Sigmoid colon (tissue), 4 donors: Measurements from ENCODE around the gene CLIC3.

Experiments
- CTCF ChIP-seq, 4 experiments: fragments of 450-650 bp in 3 of 4; fragments of 200-600 bp in 1 of 4; IDR thresholded peaks; one replicate each; pipeline ENCODE4 v1.5.1; 2016 to 2019; ENCODE audit warnings: antibody characterized with exemption in 4 of 4, mild to moderate bottlenecking in 3 of 4, moderate library complexity in 2 of 4
- POLR2AphosphoS5 ChIP-seq, 4 donors: sonication (generic); formaldehyde crosslinking; IDR thresholded peaks; one replicate each; pipeline ENCODE4 v1.6.1; 2017; ENCODE audit warnings: antibody characterized with exemption in 4 of 4

GRCh38 chr9:137015976-137016375 lies 19.6 kb upstream of the CLIC3 start:
- TF ChIP-seq CTCF (IDR thresholded peaks at IDR 0.05), result no peak
- TF ChIP-seq POLR2AphosphoS5 (IDR thresholded peaks at IDR 0.05), result no peak
